HG02623 (cell line): ENCODE data around the gene LMF1.
"Not testable (repeated sequence)": the region's sequence is repeated elsewhere in the genome, so short reads cannot be mapped to it uniquely, and the experiment has no call there.

ENCODE experiments used
- ATAC-seq: cut with Tn5 transposase; IDR thresholded peaks from one replicate; pipeline ENCODE4 v1.9.1; 2021; ENCODE audit warnings: moderate library complexity; ENCODE audit not compliant: unreplicated experiment

The LMF1 gene

GRCh38 chr16:886084-886543, 84.7 kb downstream of the LMF1 start:
- no peak for ATAC-seq

DNA sequence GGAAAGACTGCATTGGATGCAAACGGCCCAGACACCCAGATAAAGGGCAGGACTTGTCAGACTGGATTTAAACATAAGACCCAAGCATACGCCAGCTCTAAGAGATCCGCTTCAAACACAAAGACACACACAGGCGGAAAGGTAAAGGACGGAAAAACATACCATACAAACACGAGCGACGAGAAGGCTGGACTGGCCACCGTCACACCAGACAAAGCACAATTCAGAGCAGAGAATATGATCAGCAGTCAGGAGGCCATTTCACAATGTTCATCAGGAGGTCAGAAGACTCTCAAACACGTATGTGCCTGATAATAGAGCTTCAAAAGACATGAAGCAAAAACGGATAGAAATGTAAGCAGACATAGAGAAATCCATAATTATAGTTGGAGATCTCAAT, 85.4 kb downstream of the LMF1 start:
- no peak for ATAC-seq

- ATAC-seq = no peak
Observed at GRCh38 chr16:884232-884631, 86.6 kb downstream of the LMF1 start.

GRCh38 chr16:883781-884180, 87.0 kb downstream of the LMF1 start:
- no peak for ATAC-seq

GRCh38 chr16:883340-883739, 87.4 kb downstream of the LMF1 start:
- ATAC-seq = no peak

GRCh38 chr16:882671-883070, 88.1 kb downstream of the LMF1 start:
- not testable (repeated sequence) for ATAC-seq

- ATAC-seq = no peak
Observed at GRCh38 chr16:882256-882655, 88.5 kb downstream of the LMF1 start.

DNA sequence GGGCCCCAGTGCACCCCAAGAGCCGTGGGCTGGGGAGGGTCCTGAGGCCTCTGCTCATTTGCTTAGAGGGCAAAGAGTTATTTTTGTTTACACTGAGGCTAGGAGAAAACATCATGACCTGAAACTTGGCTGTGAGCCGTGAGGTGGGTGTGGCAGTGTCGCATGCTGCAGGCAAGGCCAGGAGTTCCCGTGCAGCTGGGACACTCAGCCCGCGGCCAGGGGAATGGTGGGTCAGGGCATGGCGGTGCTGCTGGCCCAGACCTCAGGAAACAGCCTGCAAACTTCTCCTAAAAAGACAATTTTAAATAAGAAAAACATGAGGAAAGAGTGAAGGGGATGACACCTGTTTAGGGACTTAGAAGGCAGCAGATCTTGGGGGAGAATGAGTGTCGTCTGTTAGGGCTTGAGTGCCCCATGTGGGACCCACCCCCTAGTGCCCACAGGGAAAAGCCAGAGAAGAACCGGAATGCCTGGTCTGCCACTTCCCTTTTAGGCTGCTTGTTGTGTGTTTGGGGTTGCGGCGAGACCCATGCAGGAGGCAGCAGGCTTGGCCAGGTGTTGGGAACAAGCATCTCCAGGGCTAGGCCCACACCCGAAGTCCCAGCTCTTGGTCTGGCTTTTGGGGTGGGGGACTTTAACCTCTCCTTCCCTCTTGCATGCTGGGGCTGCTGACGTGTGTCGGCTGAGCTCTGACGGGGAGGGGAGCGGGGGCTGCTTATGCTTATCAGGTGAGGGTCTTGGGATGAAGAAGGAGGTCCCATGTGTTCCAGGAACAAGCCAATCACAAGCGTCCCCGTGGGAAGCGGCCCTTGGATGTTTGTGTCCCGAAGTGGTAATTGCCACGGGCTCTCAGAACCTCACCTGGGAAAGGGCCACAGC, 89.3 kb downstream of the LMF1 start:
- ATAC-seq = no peak

DNA sequence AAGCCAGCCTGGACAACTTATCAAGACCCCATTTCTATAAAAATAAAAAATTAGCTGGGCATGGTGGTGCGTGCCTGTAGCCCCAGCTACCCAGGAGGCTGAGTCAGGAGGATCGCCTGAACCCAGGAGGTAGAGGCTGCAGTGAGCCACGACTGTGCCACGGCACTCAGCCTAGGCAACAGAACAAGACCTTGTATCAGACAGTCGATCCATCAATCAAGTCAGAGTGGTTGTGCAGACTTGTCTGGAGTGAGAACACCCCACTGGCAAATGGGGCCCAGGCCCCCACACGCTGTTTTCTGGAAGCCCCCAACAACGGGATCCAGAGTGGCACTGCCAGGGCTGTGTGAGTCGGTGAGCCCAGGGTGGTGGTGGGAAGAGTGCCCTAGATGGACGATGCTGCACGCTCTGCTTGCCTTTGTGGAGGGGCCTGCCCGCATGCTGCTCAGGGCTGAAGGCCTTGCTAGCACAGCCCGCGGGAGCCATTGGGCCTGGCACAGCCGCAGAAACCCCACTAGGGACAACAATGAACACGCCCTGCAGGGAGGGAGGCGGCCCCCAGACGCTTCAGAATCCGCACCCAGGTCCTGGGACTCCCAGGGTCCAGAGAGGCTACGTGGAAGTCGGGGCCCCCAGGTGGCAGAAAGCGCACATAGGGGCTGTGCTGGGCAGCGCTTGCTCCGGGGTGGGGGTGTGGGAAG, 90.2 kb downstream of the LMF1 start:
- no peak for ATAC-seq

DNA sequence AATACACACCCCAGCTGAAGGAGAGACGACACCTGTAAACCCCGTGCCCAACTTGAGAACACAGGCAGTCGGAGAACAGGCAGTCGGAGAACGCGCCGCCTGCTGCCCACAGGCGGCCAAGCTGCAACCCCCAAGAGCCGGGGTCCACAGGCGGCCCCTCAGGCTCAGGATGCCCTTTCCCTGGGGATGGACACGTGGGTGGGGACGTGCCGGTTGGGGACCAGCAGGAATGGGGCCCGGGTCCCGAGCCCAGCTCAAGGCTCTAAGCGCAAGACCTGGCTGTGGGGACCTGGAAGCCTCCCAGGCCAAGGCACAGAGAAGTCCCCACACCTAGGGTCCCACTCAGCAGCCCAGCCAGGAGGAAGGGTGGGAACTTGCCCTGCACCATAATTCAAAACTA, 90.8 kb downstream of the LMF1 start:
- no peak for ATAC-seq

- no peak for ATAC-seq
Observed at GRCh38 chr16:879461-879861, 91.3 kb downstream of the LMF1 start.

GRCh38 chr16:878886-879285, 91.9 kb downstream of the LMF1 start:
- ATAC-seq = no peak

GRCh38 chr16:878072-878784, 92.6 kb downstream of the LMF1 start:
- no peak for ATAC-seq

DNA sequence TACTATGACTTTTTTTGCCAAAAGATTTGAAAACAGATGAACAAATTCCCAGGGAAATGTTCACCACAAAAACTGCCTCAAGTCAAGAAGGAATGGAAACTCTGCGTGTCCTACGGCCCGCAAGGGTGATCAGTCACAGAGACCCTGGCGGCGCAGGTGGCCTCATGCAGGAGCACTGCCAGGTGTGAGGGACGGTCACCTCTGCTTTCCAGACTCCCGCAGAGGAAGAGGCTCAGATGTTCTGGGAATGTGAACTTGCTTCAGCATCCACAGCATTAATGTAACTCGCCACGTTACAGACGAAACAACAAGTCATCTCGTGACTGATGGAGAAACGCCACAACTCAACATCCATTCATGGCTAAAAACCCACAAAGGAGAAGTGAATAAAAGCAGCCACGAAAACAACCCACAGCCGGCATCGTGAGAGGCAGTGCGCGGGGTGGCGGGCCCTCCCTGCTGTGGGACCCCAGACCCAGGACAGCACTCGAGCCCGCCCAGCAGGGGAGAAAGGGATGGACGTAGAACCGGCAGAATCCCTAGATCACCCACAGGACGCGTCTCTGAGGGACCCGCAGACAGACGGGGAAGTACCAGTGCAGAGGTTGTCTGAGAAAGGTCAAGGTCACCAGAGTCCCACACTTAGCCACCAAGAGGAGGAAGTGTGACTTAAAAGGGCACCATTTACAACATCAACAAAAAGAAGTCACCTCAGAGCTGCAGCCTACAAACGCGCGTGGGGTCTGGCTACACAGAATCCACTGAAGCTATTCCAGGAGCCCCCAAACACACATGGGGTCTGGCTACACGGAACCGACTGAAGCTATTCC, 93.3 kb downstream of the LMF1 start:
- no peak for ATAC-seq

DNA sequence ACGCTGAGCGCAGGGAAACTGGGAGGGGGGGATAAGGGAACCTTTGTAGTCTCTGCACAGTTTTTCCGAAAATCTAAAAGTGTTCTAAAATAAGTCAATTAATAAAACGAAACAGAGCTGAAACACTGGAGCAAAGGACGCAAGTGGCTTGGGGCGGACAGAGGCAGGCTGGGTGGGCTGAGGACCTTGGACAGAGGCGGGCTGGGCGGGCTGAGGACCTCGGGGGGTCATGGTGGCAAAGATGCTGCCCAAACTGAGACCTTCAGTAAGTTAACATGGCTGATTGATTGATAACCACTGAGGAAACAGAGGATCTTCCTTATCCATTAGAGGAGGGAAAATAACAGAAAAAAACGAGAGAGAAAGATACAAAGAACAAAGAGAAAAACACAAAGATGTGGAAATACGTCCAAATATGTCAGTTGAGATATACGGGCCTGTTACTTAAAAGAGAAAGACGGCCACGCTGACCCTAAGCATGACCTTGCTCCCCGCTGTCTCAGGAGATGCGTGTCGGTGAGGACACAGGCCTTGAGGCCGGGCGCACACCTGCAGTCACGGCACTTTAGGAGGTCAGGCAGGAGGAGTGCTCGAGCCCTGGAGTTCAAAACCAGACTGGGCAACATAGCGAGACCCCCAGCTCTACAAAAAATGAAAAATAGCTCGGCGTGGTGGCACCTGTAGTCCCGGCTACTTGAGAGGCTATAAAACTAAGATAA, 94.1 kb downstream of the LMF1 start:
- ATAC-seq = no peak

GRCh38 chr16:876041-876335, 94.8 kb downstream of the LMF1 start:
- ATAC-seq = no peak

- no peak for ATAC-seq
Observed at GRCh38 chr16:875182-876040, 95.4 kb downstream of the LMF1 start.

DNA sequence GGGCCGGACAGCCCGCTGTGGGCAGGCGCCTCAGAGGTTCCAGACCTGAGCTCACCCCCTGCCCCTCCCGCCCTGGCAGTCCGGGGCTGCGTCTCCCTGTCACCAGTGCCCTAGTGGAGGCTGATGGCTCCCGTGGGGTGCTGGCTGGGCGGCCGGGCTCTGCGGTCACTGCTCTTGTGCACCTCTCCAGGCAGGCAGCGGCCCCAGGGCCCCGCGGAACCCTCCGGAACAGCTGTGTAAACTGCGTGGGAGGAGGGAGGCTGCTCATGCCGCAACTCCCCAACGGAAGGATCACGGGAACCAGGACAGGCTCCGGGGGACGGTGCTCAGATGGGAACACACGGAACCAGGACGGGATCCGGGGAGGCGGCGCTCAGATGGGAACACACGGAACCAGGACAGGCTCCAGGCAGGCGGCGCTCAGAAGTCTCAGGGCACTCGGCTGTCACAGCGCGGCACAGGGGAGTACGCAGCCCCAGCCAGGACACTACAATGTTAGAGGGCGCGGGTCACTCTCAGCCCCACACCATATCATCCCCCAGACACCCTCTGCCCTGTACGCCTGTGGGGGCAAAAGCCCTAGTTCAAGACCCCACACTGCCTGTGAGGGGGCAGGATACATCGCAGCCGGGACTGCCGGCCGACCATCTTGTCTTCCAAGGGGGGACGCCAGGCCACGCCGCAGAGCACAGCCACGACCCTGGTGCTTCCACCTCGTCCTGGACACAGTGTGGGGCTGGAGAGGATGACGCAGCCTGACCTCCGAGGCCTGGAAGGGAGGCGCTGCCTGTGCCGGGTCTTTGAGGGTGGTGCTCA, 96.2 kb downstream of the LMF1 start:
- ATAC-seq = no peak

DNA sequence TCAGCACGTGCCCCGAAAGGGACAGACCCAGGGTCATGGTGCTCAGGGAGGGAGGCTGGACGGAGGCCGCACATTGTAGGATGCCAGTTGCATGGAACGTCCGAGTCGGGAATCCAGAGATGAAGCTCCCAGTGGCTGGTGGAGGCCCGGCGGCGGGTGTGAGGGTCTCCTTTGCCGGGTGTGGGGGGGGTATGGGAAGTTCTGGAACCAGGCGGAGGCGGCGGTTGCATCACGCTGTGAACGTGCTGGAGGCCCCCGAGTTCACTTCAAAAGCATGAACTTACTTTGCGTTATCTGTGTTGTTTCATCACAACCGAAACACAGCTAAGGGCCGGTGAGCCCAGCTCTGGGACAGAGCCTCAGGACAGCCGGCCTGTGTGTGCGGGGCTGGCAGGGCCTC, 96.9 kb downstream of the LMF1 start:
- ATAC-seq = no peak
